Prostate gland (tissue), 1 donor: Measurements from ENCODE around the gene SYTL2.

Source experiments
- POLR2A ChIP-seq: fragments of 450-650 bp; IDR thresholded peaks from one replicate; pipeline ENCODE4 v1.6.1; 2016; ENCODE audit warnings: antibody characterized with exemption, mild to moderate bottlenecking
- POLR2AphosphoS5 ChIP-seq: sonication (generic); formaldehyde crosslinking; IDR thresholded peaks from one replicate; pipeline ENCODE4 v1.6.1; 2017; ENCODE audit warnings: antibody characterized with exemption

DNA sequence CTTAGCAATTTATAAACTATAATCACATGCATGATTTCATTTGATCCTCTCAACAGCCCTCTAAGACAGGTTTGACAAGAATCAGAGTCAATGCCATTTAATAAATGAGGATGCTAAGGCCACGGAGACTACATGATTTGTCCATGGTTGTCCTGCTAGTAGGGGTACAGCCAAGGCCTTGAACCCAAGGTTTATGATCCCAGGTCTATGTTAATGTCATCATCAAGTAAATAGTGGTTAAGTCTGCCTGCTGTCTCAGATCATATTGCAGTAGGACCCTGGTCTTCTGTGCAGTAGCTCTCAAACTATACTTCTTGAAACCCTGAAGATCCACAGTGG lies 17.7 kb upstream of the SYTL2 start:
- TF ChIP-seq POLR2AphosphoS5 (no peak), POLR2A (no peak)
